ENCODE results near the gene KMT2B. TPM values are rescaled to one million over a fixed set of nuclear protein-coding genes. Genes with fewer than 3 reads are reported as not detected.

KMT2B gene
- total RNA-seq, 1 donor from 2014 or later, result 25.5 TPM

- H3K27ac ChIP-seq, result peak overlapping the region; percentile 99 to 100
- no peak for DNase-seq (ENCODE audit: low spot score in 2 of 2)
- peak overlapping the region in 1 of 2 donors; percentile 74 for H3K4me3 ChIP-seq
- intact Hi-C loops (cut with DNase I), result loop anchor here (1.0 to 10.0 kb wide), 8 partner anchors 27 to 599 kb away; partner anchors contain the start of genes ARHGAP33, ETV2, FXYD7 and OVOL3
- no peaks in the 10 kb centered on the region for H3K36me3 ChIP-seq
- H3K4me1 ChIP-seq, result peaks cover 10 to 29% of the 10 kb centered on the region in 2 donors
- no peaks in the 10 kb centered on the region for H3K9me3 ChIP-seq
- no peaks in the 10 kb centered on the region for H3K27me3 ChIP-seq
- no peak for TF ChIP-seq CTCF (IDR thresholded peaks at IDR 0.05)
Measured at GRCh38 chr19:35743640-35744429, 26.0 kb downstream of the KMT2B start.

- H3K36me3 ChIP-seq, result no peaks in the 10 kb centered on the region
- DNase-seq (ENCODE audit: low spot score in 2 of 2), result peak; percentile 81 to 98
- H3K27ac ChIP-seq, result peak overlapping the region; percentile 99 to 100
- peaks cover 10 to 33% of the 10 kb centered on the region in 2 donors for H3K4me1 ChIP-seq
- H3K9me3 ChIP-seq, result no peaks in the 10 kb centered on the region
- H3K27me3 ChIP-seq, result no peaks in the 10 kb centered on the region
- H3K4me3 ChIP-seq, result peak overlapping the region; percentile 74 to 92
- TF ChIP-seq CTCF (IDR thresholded peaks at IDR 0.05), result peak; percentile 8 to 54 (median 42)
- intact Hi-C loops (cut with DNase I), result loop anchor here (1.0 to 10.0 kb wide), 8 partner anchors 28 to 600 kb away; partner anchors contain the start of genes ARHGAP33, ETV2, FXYD7 and OVOL3
Measured at GRCh38 chr19:35744430-35745327, 26.9 kb downstream of the KMT2B start.

- H3K27me3 ChIP-seq, result no peaks in the 10 kb centered on the region
- no peaks in the 10 kb centered on the region for H3K9me3 ChIP-seq
- peak within 1 kb of the TSS; percentile 74 to 92 for H3K4me3 ChIP-seq
- peak; percentile 96 to 100 for DNase-seq (ENCODE audit: low spot score in 2 of 2)
- H3K27ac ChIP-seq, result peak within 1 kb of the TSS; percentile 99 to 100
- peaks cover 5 to 33% of the 10 kb centered on the region in 2 donors for H3K4me1 ChIP-seq
- intact Hi-C loops (cut with DNase I), result loop anchor here (2.0 to 10.0 kb wide), 5 partner anchors 29 to 601 kb away; partner anchors contain the start of genes ARHGAP33, FXYD7, OVOL3 and POLR2I
- H3K36me3 ChIP-seq, result no peaks in the 10 kb centered on the region
- TF ChIP-seq CTCF (IDR thresholded peaks at IDR 0.05), result no peak
Measured at GRCh38 chr19:35745328-35746086, 27.7 kb downstream of the KMT2B start, which contains the start of the genes PSENEN and U2AF1L4. Gene PSENEN, plus strand, starts transcription at chr19:35745651. Its CDS starts 280 bp downstream, at chr19:35745931. Gene U2AF1L4, minus strand, starts transcription at chr19:35745418. Its CDS starts 27 bp downstream, at chr19:35745391.

- TF ChIP-seq CTCF (IDR thresholded peaks at IDR 0.05), result no peak
- Histone ChIP-seq H3K4me1 (peaks cover 5 to 29% of the 10 kb centered on the region in 2 donors), H3K27me3 (no peaks in the 10 kb centered on the region), H3K36me3 (no peaks in the 10 kb centered on the region), H3K9me3 (no peaks in the 10 kb centered on the region), H3K4me3 (peak overlapping the region; percentile 74 to 92), H3K27ac (peak overlapping the region; percentile 99 to 100)
- DNase-seq (ENCODE audit: low spot score in 2 of 2), result no peak
- intact Hi-C loops (cut with DNase I), result loop anchor here (10.0 kb wide), 3 partner anchors 369 to 601 kb away; partner anchors contain the start of genes FXYD7, OVOL3, POLR2I and TBCB
Measured at GRCh38 chr19:35746087-35746462, 28.3 kb downstream of the KMT2B start.

All from ascending aorta (tissue), 2 donors.